ENCODE data around the gene FGF21.
A peak's percentile ranks its signal among the peaks of the same experiment; 100 is the strongest.
"Not testable (repeated sequence)": the region's sequence is repeated elsewhere in the genome, so short reads cannot be mapped to it uniquely, and the experiment has no call there.

The FGF21 gene

GRCh38 chr19:48752496-48753365, 2.6 kb upstream of the FGF21 start, which contains the start of gene FUT1:
TSS of gene FUT1 (minus strand) at chr19:48752641. CDS start at chr19:48751281, 1,360 bp downstream.
- H3K36me3 Mint-ChIP-seq = no peaks in the 10 kb centered on the region
- H3K27me3 Mint-ChIP-seq = peaks cover 41 to 75% of the 10 kb centered on the region in 2 donors
- no peaks in the 10 kb centered on the region for H3K9me3 Mint-ChIP-seq
- H3K4me1 Mint-ChIP-seq = peaks cover 13 to 17% of the 10 kb centered on the region in 2 donors
- ATAC-seq (replicated peaks) = peak; percentile 60 to 72
- no peak within 1 kb of the TSS for H3K27ac Mint-ChIP-seq
- no peak for DNase-seq
- H3K4me3 Mint-ChIP-seq = peak within 1 kb of the TSS; percentile 61 to 82

DNA sequence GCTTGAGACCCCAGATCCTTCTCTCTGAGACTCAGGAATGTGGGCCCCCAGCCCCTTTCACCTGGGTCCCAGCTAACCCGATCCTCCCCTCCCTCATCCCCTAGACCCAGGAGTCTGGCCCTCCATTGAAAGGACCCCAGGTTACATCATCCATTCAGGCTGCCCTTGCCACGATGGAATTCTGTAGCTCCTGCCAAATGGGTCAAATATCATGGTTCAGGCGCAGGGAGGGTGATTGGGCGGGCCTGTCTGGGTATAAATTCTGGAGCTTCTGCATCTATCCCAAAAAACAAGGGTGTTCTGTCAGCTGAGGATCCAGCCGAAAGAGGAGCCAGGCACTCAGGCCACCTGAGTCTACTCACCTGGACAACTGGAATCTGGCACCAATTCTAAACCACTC, 463 bp downstream of the FGF21 start:
- Mint-ChIP-seq H3K27ac (no peak overlapping the region), H3K4me1 (peaks cover 15 to 17% of the 10 kb centered on the region in 2 donors)
- ATAC-seq (replicated peaks) = no peak

DNA sequence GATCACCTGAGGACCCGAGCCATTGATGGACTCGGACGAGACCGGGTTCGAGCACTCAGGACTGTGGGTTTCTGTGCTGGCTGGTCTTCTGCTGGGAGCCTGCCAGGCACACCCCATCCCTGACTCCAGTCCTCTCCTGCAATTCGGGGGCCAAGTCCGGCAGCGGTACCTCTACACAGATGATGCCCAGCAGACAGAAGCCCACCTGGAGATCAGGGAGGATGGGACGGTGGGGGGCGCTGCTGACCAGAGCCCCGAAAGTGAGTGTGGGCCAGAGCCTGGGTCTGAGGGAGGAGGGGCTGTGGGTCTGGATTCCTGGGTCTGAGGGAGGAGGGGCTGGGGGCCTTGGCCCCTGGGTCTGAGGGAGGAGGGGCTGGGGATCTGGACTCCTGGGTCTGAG, 888 bp downstream of the FGF21 start:
- Mint-ChIP-seq H3K36me3 (no peaks in the 10 kb centered on the region), H3K9me3 (no peaks in the 10 kb centered on the region), H3K4me1 (peaks cover 11 to 17% of the 10 kb centered on the region in 2 donors), H3K27me3 (peaks cover 39 to 71% of the 10 kb centered on the region in 2 donors), H3K4me3 (no peak overlapping the region), H3K27ac (no peak overlapping the region)
- ATAC-seq (replicated peaks) = no peak
- no peak for DNase-seq

More for the DNA sequence above, 463 bp downstream of the FGF21 start:
- peaks cover 39 to 71% of the 10 kb centered on the region in 2 donors for H3K27me3 Mint-ChIP-seq
- H3K36me3 Mint-ChIP-seq = no peaks in the 10 kb centered on the region
- no peak overlapping the region for H3K4me3 Mint-ChIP-seq
- H3K9me3 Mint-ChIP-seq = no peaks in the 10 kb centered on the region
- no peak for DNase-seq

DNA sequence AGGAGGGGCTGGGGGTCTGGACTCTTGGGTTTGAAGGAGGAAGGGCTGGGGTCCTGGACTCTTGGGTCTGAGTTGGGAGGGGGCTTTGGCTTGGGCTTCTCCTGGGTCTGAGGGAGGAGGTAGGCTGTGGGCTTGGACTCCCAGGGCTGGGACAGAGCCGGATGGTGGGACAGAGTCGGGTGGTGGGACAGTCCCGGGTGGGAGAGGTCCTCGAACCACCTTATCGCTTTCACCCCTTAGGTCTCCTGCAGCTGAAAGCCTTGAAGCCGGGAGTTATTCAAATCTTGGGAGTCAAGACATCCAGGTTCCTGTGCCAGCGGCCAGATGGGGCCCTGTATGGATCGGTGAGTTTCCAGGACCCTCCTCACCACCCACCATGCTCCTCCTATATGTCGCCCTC, 1.4 kb downstream of the FGF21 start:
- Mint-ChIP-seq H3K27ac (no peak overlapping the region), H3K36me3 (no peaks in the 10 kb centered on the region), H3K9me3 (no peaks in the 10 kb centered on the region), H3K27me3 (peaks cover 41 to 72% of the 10 kb centered on the region in 2 donors), H3K4me1 (peaks cover 10 to 17% of the 10 kb centered on the region in 2 donors), H3K4me3 (no peak overlapping the region)
- DNase-seq (no peak), ATAC-seq (replicated peaks) (no peak)

- Mint-ChIP-seq H3K36me3 (no peaks in the 10 kb centered on the region), H3K4me1 (peaks cover 8 to 14% of the 10 kb centered on the region in 2 donors), H3K27me3 (peaks cover 43 to 73% of the 10 kb centered on the region in 2 donors), H3K9me3 (no peaks in the 10 kb centered on the region), H3K27ac (no peak overlapping the region), H3K4me3 (no peak overlapping the region)
- ATAC-seq (replicated peaks) (no peak), DNase-seq (no peak)
Observed at GRCh38 chr19:48757089-48757675, 1.9 kb downstream of the FGF21 start.

GRCh38 chr19:48757741-48758144, 2.4 kb downstream of the FGF21 start:
- H3K27ac Mint-ChIP-seq = no peak overlapping the region
- H3K4me3 Mint-ChIP-seq = no peak overlapping the region
- no peaks in the 10 kb centered on the region for H3K36me3 Mint-ChIP-seq
- ATAC-seq (replicated peaks) (no peak), DNase-seq (no peak)
- peaks cover 46 to 76% of the 10 kb centered on the region in 2 donors for H3K27me3 Mint-ChIP-seq
- peaks cover 8 to 11% of the 10 kb centered on the region in 2 donors for H3K4me1 Mint-ChIP-seq
- H3K9me3 Mint-ChIP-seq = no peaks in the 10 kb centered on the region

DNA sequence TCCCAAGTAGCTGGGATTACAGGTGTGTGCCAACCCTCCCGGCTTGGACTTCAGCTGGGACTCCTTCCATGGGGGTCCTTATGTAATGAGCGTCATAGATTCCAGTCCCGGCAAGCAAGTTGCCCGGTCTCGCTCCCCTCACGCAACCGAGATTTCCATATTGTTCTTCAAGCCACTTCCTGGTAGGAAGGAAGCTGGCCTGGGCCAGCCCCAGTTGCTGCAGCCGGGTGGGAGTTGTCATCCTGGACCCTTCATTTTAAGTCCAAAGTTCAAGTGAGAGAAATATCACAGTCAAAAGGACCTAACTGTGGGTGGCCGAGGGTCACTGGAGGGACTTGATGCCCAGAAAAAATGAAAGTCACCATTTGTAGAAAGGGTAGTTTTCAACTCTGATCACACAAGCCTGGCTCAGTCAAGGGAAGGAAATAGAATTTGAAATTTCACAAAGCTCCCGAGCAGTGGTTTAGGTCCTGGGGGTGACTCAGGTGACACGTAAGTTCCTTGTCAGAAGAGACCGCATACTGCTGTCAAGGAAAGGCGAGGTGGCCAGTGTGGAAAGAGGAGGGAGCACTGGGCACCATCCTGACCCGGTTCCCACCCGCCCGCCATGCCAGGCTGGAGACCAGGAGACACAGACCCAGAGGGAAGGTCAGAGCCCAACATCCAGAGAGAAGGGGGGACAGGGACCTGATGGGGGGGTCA, 5.3 kb downstream of the FGF21 start:
- H3K27me3 Mint-ChIP-seq = peaks cover 37 to 67% of the 10 kb centered on the region in 2 donors
- no peak overlapping the region for H3K27ac Mint-ChIP-seq
- H3K4me1 Mint-ChIP-seq = peaks cover 0 to 3% of the 10 kb centered on the region in 2 donors
- no peaks in the 10 kb centered on the region for H3K9me3 Mint-ChIP-seq
- no peak for ATAC-seq (replicated peaks)
- no peak for DNase-seq
- H3K4me3 Mint-ChIP-seq = no peak overlapping the region
- no peaks in the 10 kb centered on the region for H3K36me3 Mint-ChIP-seq

DNA sequence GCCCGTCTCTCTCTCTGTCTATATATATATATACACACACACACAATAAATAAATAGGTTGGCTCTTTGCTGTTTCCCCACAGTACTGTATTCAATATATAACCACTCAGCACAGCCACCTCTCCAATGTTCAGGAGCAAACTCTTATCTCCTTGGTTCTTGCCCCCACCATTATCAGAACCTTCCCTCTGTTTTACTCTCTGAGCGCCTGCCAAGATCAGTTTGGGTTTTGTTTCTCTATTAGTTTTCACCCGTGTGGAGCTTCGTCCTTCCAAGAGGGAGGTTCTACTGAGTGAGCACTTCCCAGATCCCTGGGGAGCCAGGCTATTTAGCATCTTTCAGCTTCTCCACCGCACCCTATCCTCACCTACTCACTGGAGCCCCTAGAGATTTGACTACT, 10.5 kb downstream of the FGF21 start:
- H3K4me1 Mint-ChIP-seq; ATAC-seq (replicated peaks); H3K36me3 Mint-ChIP-seq; H3K4me3 Mint-ChIP-seq; DNase-seq; H3K27ac Mint-ChIP-seq; H3K9me3 Mint-ChIP-seq: not testable (repeated sequence)
- peaks cover 42 to 72% of the 10 kb centered on the region in 2 donors for H3K27me3 Mint-ChIP-seq

DNA sequence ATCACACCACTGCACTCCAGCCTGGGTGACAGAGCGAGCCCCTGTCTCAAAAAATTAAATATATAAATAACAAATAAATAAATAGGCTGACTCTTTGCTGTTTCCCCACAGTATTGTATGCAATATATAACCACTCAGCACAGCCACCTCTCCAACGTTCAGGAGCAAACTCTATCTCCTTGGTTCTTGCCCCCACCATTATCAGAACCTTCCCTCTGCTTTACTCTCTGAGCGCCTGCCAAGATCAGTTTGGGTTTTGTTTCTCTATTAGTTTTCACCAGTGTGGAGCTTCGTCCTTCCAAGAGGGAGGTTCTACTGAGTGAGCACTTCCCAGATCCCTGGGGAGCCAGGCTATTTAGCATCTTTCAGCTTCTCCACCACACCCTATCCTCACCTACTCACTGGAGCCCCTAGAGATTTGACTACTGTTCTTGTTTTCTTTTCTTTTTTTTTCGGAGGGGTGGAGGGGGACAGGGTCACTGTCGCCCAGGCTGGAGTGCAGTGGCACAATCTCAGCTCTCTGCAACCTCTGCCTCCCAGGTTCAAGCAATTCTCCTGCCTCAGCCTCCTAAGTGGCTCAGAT, 12.9 kb downstream of the FGF21 start:
- not testable (repeated sequence) for DNase-seq; H3K36me3 Mint-ChIP-seq; ATAC-seq (replicated peaks); H3K4me3 Mint-ChIP-seq; H3K9me3 Mint-ChIP-seq; H3K27ac Mint-ChIP-seq; H3K4me1 Mint-ChIP-seq
- peaks cover 25 to 56% of the 10 kb centered on the region in 2 donors for H3K27me3 Mint-ChIP-seq

GRCh38 chr19:48768994-48769713, 13.8 kb downstream of the FGF21 start:
- H3K36me3 Mint-ChIP-seq = peaks cover 0 to 2% of the 10 kb centered on the region in 2 donors
- H3K27ac Mint-ChIP-seq = no peak overlapping the region
- H3K4me3 Mint-ChIP-seq = no peak overlapping the region
- ATAC-seq (replicated peaks) = no peak
- H3K27me3 Mint-ChIP-seq = peaks cover 25 to 53% of the 10 kb centered on the region in 2 donors
- no peaks in the 10 kb centered on the region for H3K9me3 Mint-ChIP-seq
- DNase-seq = no peak
- H3K4me1 Mint-ChIP-seq = no peaks in the 10 kb centered on the region

DNA sequence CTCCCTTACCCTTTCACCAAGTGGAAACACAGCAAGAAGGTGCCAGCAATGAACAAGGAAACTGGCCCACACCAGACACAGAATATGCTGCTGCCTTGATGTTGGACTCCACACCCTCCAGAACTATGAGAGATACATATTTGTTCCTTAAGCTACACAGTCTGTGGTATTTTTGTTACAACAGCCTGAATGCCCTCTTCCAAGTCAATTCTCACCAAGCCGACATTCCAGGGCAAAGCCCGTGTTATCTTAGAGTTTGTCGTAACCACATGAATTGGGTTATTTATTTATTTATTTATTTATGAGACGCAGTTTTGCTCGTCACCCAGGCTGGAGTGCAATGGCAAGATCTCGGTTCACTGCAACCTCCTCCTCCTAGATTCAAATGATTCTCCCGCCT, 14.9 kb downstream of the FGF21 start:
- Mint-ChIP-seq H3K27me3 (peaks cover 19 to 46% of the 10 kb centered on the region in 2 donors), H3K9me3 (no peaks in the 10 kb centered on the region), H3K27ac (no peak overlapping the region), H3K36me3 (peaks cover 0 to 2% of the 10 kb centered on the region in 2 donors), H3K4me3 (no peak overlapping the region), H3K4me1 (no peaks in the 10 kb centered on the region)
- no peak for ATAC-seq (replicated peaks)
- DNase-seq = no peak

- ATAC-seq (replicated peaks) = no peak
- no peak for DNase-seq
- Mint-ChIP-seq H3K27ac (no peak overlapping the region), H3K4me3 (no peak overlapping the region), H3K9me3 (no peaks in the 10 kb centered on the region), H3K27me3 (peaks cover 16 to 40% of the 10 kb centered on the region in 2 donors), H3K36me3 (peaks cover 0 to 2% of the 10 kb centered on the region in 2 donors), H3K4me1 (no peaks in the 10 kb centered on the region)
Observed at GRCh38 chr19:48770734-48771472, 15.6 kb downstream of the FGF21 start.

- H3K27ac Mint-ChIP-seq = no peak overlapping the region
- peaks cover 0 to 3% of the 10 kb centered on the region in 2 donors for H3K36me3 Mint-ChIP-seq
Observed at GRCh38 chr19:48772503-48772953, 17.2 kb downstream of the FGF21 start.

More at GRCh38 chr19:48772503-48772953, 17.2 kb downstream of the FGF21 start:
- DNase-seq (no peak), ATAC-seq (replicated peaks) (no peak)
- Mint-ChIP-seq H3K9me3 (no peaks in the 10 kb centered on the region), H3K27me3 (peaks cover 11 to 32% of the 10 kb centered on the region in 2 donors), H3K4me3 (no peak overlapping the region), H3K4me1 (no peaks in the 10 kb centered on the region)
